ENCODE results near the gene FARS2. TPM values are rescaled to one million over a fixed set of nuclear protein-coding genes. Genes with fewer than 3 reads are reported as not detected.

The FARS2 gene
- total RNA-seq, 2 donors from 2014 or later: 16.2 to 18.3 TPM

DNA sequence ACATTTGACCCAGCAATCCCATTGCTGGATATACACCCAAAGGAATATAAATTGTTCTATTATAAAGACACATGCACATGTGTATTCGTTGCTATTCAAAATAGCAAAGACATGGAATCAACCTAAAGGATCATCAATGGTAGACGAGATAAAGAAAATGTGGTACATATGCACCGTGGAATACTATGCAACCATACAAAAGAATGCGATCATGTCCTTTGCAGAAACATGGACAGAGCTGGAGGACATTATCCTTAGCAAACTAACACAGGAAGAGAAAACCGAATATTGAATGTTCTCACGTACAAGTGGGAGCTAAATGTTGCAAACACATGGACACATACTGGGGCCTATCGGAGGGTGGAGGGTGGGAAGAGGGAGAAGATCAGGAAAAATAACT, 405.4 kb downstream of the FARS2 start:
- H3K4me1 Mint-ChIP-seq: peaks cover 6% of the 10 kb centered on the region
- no peaks in the 10 kb centered on the region for H3K9me3 Mint-ChIP-seq
- no peak overlapping the region for H3K27ac ChIP-seq (ENCODE audit: low read depth, low read length)
- H3K36me3 ChIP-seq (ENCODE audit: control insufficient read depth, insufficient read depth, low read length): no peaks in the 10 kb centered on the region
- H3K27me3 Mint-ChIP-seq (ENCODE audit: insufficient read depth): no peaks in the 10 kb centered on the region
- no peak for DNase-seq
- 84 to 88% methylated on average over 6 to 7 of the region's 7 CpGs for WGBS, 2 experiments (ENCODE audit: insufficient coverage in 1 of 2, insufficient read length in 1 of 2)
- no peak overlapping the region for H3K4me3 Mint-ChIP-seq
- H3K9ac ChIP-seq (ENCODE audit: extremely low read depth, low read length, poor library complexity, severe bottlenecking): no peak overlapping the region
- TF ChIP-seq, protein P1, sequence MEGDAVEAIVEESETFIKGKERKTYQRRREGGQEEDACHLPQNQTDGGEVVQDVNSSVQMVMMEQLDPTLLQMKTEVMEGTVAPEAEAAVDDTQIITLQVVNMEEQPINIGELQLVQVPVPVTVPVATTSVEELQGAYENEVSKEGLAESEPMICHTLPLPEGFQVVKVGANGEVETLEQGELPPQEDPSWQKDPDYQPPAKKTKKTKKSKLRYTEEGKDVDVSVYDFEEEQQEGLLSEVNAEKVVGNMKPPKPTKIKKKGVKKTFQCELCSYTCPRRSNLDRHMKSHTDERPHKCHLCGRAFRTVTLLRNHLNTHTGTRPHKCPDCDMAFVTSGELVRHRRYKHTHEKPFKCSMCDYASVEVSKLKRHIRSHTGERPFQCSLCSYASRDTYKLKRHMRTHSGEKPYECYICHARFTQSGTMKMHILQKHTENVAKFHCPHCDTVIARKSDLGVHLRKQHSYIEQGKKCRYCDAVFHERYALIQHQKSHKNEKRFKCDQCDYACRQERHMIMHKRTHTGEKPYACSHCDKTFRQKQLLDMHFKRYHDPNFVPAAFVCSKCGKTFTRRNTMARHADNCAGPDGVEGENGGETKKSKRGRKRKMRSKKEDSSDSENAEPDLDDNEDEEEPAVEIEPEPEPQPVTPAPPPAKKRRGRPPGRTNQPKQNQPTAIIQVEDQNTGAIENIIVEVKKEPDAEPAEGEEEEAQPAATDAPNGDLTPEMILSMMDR (conservative IDR thresholded peaks at IDR 0.05): no peak
- H3K27ac Mint-ChIP-seq: no peak overlapping the region
- H3K9me3 ChIP-seq (ENCODE audit: control insufficient read depth, low read length): no peaks in the 10 kb centered on the region
- no peaks in the 10 kb centered on the region for H3K4me1 ChIP-seq (ENCODE audit: control insufficient read depth, insufficient read depth, low read length)
- no peaks in the 10 kb centered on the region for H3K36me3 Mint-ChIP-seq (ENCODE audit: low read depth)
- H3K4me3 ChIP-seq (ENCODE audit: low read length): no peak overlapping the region
- H3K27me3 ChIP-seq (ENCODE audit: control insufficient read depth, insufficient read depth, low read length, poor library complexity, severe bottlenecking): no peaks in the 10 kb centered on the region

DNA sequence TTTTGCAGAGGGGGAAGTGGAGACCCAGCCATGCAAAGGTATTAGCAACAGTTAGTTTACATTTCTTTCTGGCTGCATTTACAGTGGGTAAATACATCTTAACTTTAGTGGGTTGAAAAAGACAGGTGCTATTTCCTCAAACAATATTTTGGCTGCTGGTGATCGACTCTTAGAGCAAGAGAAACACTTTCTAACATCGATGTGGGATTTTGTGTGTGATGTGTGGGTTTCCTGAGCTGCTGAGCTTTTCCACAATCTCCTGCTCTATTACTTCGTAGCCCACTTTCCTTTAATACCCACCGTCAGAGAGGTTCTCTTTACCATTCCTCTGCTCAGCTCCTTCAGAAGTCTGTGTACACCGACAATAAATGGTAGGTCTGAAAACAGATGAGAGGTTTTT, 406.4 kb downstream of the FARS2 start:
- Histone ChIP-seq H3K9me3 (ENCODE audit: control insufficient read depth, low read length) (no peaks in the 10 kb centered on the region), H3K27me3 (ENCODE audit: control insufficient read depth, insufficient read depth, low read length, poor library complexity, severe bottlenecking) (no peaks in the 10 kb centered on the region), H3K4me3 (ENCODE audit: low read length) (no peak overlapping the region), H3K4me1 (ENCODE audit: control insufficient read depth, insufficient read depth, low read length) (no peaks in the 10 kb centered on the region), H3K36me3 (ENCODE audit: control insufficient read depth, insufficient read depth, low read length) (no peaks in the 10 kb centered on the region), H3K27ac (ENCODE audit: low read depth, low read length) (no peak overlapping the region), H3K9ac (ENCODE audit: extremely low read depth, low read length, poor library complexity, severe bottlenecking) (no peak overlapping the region)
- no peaks in the 10 kb centered on the region for H3K9me3 Mint-ChIP-seq
- DNase-seq: no peak
- H3K27me3 Mint-ChIP-seq (ENCODE audit: insufficient read depth): no peaks in the 10 kb centered on the region
- TF ChIP-seq, protein P1 (conservative IDR thresholded peaks at IDR 0.05): no peak
- H3K4me1 Mint-ChIP-seq: peaks cover 11% of the 10 kb centered on the region
- no peak overlapping the region for H3K4me3 Mint-ChIP-seq
- no peak overlapping the region for H3K27ac Mint-ChIP-seq
- no peaks in the 10 kb centered on the region for H3K36me3 Mint-ChIP-seq (ENCODE audit: low read depth)
- 71 to 86% methylated on average over 1 to 5 of the region's 5 CpGs for WGBS, 2 experiments (ENCODE audit: insufficient coverage in 1 of 2, insufficient read length in 1 of 2)

DNA sequence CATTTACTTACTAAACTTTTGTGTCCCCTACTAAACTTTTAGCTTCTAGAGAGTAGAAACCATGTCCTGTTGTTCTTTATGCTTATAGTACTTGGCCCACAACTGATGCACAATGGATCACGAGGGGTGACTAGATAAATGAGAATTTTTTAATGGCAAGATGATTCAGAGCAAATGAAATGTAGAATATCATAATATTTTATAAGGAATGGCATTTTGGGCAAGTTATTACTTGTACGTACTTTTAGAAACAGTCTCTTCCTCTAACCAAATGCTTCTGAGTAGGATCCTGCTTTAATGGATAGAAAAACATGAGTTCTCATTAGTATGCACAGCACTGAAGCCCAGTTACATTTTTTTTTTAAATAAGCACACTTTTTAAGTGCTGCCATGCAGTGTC, 409.1 kb downstream of the FARS2 start:
- Mint-ChIP-seq H3K9me3 (no peaks in the 10 kb centered on the region), H3K4me3 (no peak overlapping the region), H3K36me3 (ENCODE audit: low read depth) (no peaks in the 10 kb centered on the region), H3K27ac (no peak overlapping the region), H3K4me1 (peaks cover 18% of the 10 kb centered on the region), H3K27me3 (ENCODE audit: insufficient read depth) (no peaks in the 10 kb centered on the region)
- Histone ChIP-seq H3K9ac (ENCODE audit: extremely low read depth, low read length, poor library complexity, severe bottlenecking) (no peak overlapping the region), H3K27me3 (ENCODE audit: control insufficient read depth, insufficient read depth, low read length, poor library complexity, severe bottlenecking) (no peaks in the 10 kb centered on the region), H3K27ac (ENCODE audit: low read depth, low read length) (no peak overlapping the region), H3K36me3 (ENCODE audit: control insufficient read depth, insufficient read depth, low read length) (no peaks in the 10 kb centered on the region), H3K4me3 (ENCODE audit: low read length) (no peak overlapping the region), H3K4me1 (ENCODE audit: control insufficient read depth, insufficient read depth, low read length) (no peaks in the 10 kb centered on the region), H3K9me3 (ENCODE audit: control insufficient read depth, low read length) (no peaks in the 10 kb centered on the region)
- WGBS, 2 experiments (ENCODE audit: insufficient coverage in 1 of 2, insufficient read length in 1 of 2): 90 to 97% methylated on average over 2 of the region's 2 CpGs
- TF ChIP-seq, protein P1 (conservative IDR thresholded peaks at IDR 0.05): no peak
- no peak for DNase-seq
